NCI-H1092 (cell line): ENCODE data around the gene PPP2R5D.
"Not testable (repeated sequence)": the region's sequence is repeated elsewhere in the genome, so short reads cannot be mapped to it uniquely, and the experiment has no call there.

Experiments used
- DNase-seq: peaks from one replicate; lab custom pipeline; 2025; lab: John Stamatoyannopoulos, UW

Gene PPP2R5D

GRCh38 chr6:43032326-43032725, 48.0 kb downstream of the PPP2R5D start:
- DNase-seq, result no peak

- DNase-seq, result no peak
Measured at GRCh38 chr6:43033496-43034189, 49.3 kb downstream of the PPP2R5D start.

GRCh38 chr6:43034190-43034525, 49.8 kb downstream of the PPP2R5D start:
- no peak for DNase-seq

GRCh38 chr6:43035495-43036194, 51.3 kb downstream of the PPP2R5D start:
- DNase-seq, result no peak

GRCh38 chr6:43036712-43037111, 52.3 kb downstream of the PPP2R5D start:
- DNase-seq, result no peak

- DNase-seq, result no peak
Measured at GRCh38 chr6:43037197-43037596, 52.8 kb downstream of the PPP2R5D start.

GRCh38 chr6:43037706-43038105, 53.3 kb downstream of the PPP2R5D start:
- DNase-seq, result no peak

GRCh38 chr6:43038727-43039126, 54.4 kb downstream of the PPP2R5D start:
- no peak for DNase-seq

- no peak for DNase-seq
Measured at GRCh38 chr6:43040542-43041257, 56.3 kb downstream of the PPP2R5D start.

GRCh38 chr6:43041475-43041874, 57.1 kb downstream of the PPP2R5D start:
- DNase-seq, result not testable (repeated sequence)

GRCh38 chr6:43043310-43043709, 58.9 kb downstream of the PPP2R5D start:
- no peak for DNase-seq

GRCh38 chr6:43045371-43045930, 61.1 kb downstream of the PPP2R5D start:
- DNase-seq, result no peak

GRCh38 chr6:43047998-43048397, 63.6 kb downstream of the PPP2R5D start:
- DNase-seq, result no peak

GRCh38 chr6:43050981-43051380, 66.6 kb downstream of the PPP2R5D start:
- DNase-seq, result no peak

GRCh38 chr6:43052225-43052841, 68.0 kb downstream of the PPP2R5D start:
- DNase-seq, result no peak

GRCh38 chr6:43052842-43053544, 68.6 kb downstream of the PPP2R5D start:
- no peak for DNase-seq

GRCh38 chr6:43053545-43054205, 69.3 kb downstream of the PPP2R5D start, which contains the start of gene CUL7:
TSS of gene CUL7 (minus strand) at chr6:43053851. CDS start at chr6:43052788, 1,063 bp downstream.
- peak; percentile 88 for DNase-seq

- no peak for DNase-seq
Measured at GRCh38 chr6:43054206-43054943, 70.0 kb downstream of the PPP2R5D start.

GRCh38 chr6:43055966-43056365, 71.6 kb downstream of the PPP2R5D start:
- DNase-seq, result no peak

- DNase-seq, result no peak
Measured at GRCh38 chr6:43058531-43058930, 74.2 kb downstream of the PPP2R5D start.
